ENCODE results near the gene UBTD1.

GRCh38 chr10:97462309-97462708, 36.4 kb upstream of the UBTD1 start:
- no peak for TF ChIP-seq POLR2A (IDR thresholded peaks at IDR 0.05)
- no peak for TF ChIP-seq CTCF (IDR thresholded peaks at IDR 0.05)
- TF ChIP-seq POLR2AphosphoS5 (IDR thresholded peaks at IDR 0.05), result no peak

Measured in transverse colon (tissue), 4 donors.